ENCODE data around the gene MAP3K13.
"Not testable (repeated sequence)": the region's sequence is repeated elsewhere in the genome, so short reads cannot be mapped to it uniquely, and the experiment has no call there.

MAP3K13 gene

DNA sequence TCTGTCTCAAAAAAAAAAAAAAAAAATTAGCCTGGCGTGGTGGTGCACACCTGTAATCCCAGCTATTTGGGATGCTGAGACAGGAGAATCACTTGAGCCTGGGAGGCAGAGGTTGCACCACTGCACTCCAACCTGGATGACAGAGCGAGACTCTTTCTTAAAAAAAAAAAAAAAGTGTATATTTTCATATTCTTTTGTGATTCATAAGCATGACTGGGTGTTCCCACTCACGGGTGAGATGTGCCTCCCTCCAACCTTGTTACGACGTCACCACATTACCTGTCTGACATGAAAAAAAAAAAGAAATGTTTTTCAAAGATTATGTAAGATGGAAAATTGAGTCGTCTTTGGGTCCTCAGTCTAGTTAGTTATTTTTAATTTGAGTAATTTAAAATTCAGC lies 79.1 kb downstream of the MAP3K13 start:
- Mint-ChIP-seq H3K36me3 (no peaks in the 10 kb centered on the region), H3K4me1 (no peaks in the 10 kb centered on the region), H3K27ac (no peak overlapping the region), H3K9me3 (no peaks in the 10 kb centered on the region), H3K4me3 (no peak overlapping the region), H3K27me3 (no peaks in the 10 kb centered on the region)
- no peak for ATAC-seq

DNA sequence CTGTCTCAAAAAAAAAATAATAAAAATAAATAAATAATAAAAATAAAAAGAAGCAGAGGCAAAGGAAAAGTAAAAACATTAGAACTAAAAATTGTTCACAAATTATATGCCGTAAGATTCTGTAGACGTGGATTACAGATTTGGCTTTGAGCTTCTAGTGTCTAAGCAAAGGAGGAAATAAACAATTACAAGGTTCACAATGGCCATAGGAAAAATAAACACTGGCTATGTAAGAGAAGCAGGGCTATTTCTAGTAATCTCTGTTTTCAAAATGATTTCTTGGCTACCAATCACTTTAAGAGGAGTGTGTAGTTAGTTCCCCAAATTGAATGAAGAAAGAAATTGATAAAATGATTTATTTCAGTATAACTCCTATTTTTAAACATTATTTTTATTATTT lies 81.4 kb downstream of the MAP3K13 start:
- Mint-ChIP-seq H3K9me3 (no peaks in the 10 kb centered on the region), H3K36me3 (no peaks in the 10 kb centered on the region), H3K27ac (no peak overlapping the region), H3K4me3 (no peak overlapping the region), H3K4me1 (no peaks in the 10 kb centered on the region), H3K27me3 (no peaks in the 10 kb centered on the region)
- no peak for ATAC-seq

DNA sequence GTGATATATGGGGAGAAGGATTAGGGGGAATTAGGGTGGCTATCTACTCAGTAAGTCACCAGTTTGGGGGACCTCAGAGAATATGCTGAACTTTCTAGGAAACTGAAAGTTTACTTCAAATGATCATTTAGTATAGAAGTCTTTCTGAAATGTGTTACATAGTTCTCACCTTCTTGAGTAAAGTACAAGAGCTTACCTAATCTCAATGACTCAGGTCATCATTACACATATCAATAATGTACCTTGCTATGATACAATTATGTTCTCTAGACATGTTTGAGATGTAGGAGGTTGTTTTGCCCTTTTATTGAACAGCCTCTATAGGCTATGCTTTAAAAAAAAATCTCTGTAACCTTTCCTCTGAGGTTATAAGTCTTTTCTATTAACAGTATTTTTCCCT lies 85.2 kb downstream of the MAP3K13 start:
- ATAC-seq: no peak
- Mint-ChIP-seq H3K4me3 (no peak overlapping the region), H3K27ac (no peak overlapping the region), H3K4me1 (no peaks in the 10 kb centered on the region), H3K27me3 (no peaks in the 10 kb centered on the region), H3K36me3 (no peaks in the 10 kb centered on the region), H3K9me3 (no peaks in the 10 kb centered on the region)

DNA sequence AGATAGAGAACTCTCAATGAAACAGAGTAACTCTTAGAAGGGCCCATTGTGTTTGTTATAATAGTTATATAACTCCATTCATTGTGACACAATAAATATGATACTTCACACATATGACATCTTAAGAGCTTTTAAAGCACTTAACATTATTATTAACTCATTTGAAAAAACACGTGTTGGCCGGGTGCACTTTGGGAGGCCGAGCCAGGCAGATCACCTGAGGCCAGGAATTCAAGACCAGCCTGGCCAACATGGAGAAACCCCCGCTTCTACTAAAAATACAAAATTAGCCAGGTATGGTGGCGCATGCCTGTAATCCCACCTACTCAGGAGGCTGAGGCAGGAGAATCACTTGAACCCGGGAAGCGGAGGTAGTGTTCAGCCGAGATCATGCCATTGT lies 88.5 kb downstream of the MAP3K13 start:
- H3K36me3 Mint-ChIP-seq, H3K27me3 Mint-ChIP-seq, ATAC-seq, H3K9me3 Mint-ChIP-seq, H3K27ac Mint-ChIP-seq, H3K4me3 Mint-ChIP-seq, H3K4me1 Mint-ChIP-seq: not testable (repeated sequence)

DNA sequence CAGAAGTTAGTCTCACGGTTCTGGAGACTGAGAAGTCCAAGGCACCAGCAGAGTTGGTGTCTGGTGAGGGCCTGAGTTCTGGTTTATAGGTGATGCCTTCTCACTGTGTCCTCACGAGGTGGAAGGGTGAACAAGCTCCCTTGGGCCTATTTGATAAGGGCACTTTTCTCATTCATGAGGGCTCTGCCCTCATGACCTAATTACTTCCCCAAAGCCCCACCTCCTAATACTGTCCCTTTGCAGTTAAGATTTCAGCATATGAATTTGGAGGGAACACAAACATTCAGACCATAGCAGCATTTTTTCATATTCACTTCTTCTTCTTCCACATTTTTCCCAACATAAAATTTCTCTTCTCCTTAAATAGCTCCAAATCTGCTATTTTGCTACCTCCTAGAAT lies 94.4 kb downstream of the MAP3K13 start:
- Mint-ChIP-seq H3K27ac (no peak overlapping the region), H3K27me3 (no peaks in the 10 kb centered on the region), H3K4me1 (no peaks in the 10 kb centered on the region), H3K36me3 (peaks cover 5% of the 10 kb centered on the region), H3K9me3 (no peaks in the 10 kb centered on the region), H3K4me3 (no peak overlapping the region)
- no peak for ATAC-seq

DNA sequence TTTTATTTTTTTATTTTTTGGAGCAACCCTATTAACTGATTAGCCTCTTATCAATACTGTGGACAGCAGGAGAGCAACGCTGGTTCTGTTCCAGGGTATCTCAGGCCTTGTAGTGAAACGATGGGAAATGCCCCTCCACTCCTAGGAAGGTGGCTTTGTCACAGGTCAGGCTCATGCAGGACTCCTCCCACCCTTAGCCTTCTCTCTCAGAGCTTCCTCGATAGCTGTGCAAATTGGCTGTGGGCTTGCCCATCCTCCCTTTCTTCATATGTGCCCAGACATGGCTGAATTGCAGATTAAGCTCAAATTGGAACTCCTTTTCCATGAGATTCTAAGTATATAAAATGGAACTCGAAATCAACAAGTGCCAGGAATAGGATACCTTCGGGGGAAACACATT lies 97.4 kb downstream of the MAP3K13 start:
- Mint-ChIP-seq H3K9me3 (no peaks in the 10 kb centered on the region), H3K4me3 (no peak overlapping the region), H3K36me3 (peaks cover 5% of the 10 kb centered on the region), H3K4me1 (no peaks in the 10 kb centered on the region), H3K27me3 (no peaks in the 10 kb centered on the region), H3K27ac (no peak overlapping the region)
- ATAC-seq: no peak

DNA sequence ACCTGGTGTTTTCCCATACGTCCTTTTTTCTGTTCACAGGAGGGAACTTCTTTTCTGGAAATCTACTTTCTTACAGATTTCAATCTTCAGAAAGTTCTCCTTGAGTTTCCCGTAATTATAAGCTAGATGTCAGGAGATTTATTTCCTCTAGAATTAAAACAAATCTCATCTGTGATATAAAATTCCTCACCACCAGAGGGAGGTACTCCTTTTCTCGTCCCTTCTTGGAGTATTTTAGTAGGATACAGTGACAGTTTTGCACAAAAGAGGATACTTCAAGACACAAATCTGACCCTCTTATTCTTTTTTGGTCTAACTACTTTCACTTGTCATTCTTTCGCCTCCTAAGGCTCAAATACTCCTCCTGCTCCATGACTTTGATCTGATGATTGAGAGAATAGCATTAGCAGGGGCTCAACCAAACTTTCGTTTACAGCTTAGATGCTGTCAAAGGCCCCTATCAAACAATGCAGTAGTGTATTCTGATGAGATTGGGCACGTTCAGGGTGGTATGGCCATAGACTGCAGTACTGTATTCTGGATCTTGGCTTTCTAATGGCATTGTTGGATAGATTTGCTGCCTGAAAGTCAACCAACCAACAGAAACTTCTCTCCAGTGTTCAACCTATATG lies 97.9 kb downstream of the MAP3K13 start:
- Mint-ChIP-seq H3K27me3 (no peaks in the 10 kb centered on the region), H3K27ac (no peak overlapping the region), H3K36me3 (peaks cover 6% of the 10 kb centered on the region), H3K9me3 (no peaks in the 10 kb centered on the region), H3K4me3 (no peak overlapping the region), H3K4me1 (peaks cover 2% of the 10 kb centered on the region)
- no peak for ATAC-seq

DNA sequence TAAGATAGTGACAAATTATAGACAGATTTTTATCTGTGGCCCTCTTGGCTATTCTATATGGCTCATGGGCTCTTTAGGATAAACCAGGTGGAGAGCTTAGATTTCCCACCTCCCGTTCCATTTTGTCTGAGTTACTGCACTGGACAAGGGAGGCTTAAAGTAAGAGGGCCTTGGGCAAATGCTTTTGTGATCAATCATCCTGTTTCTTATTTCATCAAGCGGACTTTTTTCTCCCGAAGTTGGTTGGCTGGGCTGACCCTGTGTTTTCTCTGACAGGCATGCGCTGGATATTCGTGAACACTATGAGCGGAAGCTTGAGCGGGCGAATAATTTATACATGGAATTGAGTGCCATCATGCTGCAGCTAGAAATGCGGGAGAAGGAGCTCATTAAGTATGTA lies 102.5 kb downstream of the MAP3K13 start:
- no peaks in the 10 kb centered on the region for H3K27me3 Mint-ChIP-seq
- no peak overlapping the region for H3K4me3 Mint-ChIP-seq
- peaks cover 6% of the 10 kb centered on the region for H3K4me1 Mint-ChIP-seq
- peaks cover 5% of the 10 kb centered on the region for H3K36me3 Mint-ChIP-seq
- no peak overlapping the region for H3K27ac Mint-ChIP-seq
- no peaks in the 10 kb centered on the region for H3K9me3 Mint-ChIP-seq
- ATAC-seq: no peak

DNA sequence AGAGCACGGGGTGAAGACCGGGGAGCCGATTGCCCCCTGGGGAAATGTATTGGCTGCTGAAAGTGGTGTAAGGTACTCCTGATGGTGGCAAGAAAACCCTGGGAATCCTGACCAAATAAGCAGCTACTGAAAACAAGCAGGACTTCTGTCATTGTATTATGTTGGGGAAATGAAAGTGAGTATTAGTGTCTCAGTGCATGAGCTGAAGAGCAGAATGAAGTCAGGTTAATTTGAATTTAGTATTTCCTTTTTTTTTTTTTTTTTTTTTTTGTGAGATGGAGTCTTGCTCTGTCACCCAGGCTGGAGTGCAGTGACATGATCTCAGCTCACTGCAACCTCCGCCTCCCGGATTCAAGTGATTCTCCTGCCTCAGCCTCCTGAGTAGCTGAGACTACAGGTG lies 103.2 kb downstream of the MAP3K13 start:
- not testable (repeated sequence) for H3K36me3 Mint-ChIP-seq, H3K27me3 Mint-ChIP-seq, H3K4me1 Mint-ChIP-seq, ATAC-seq, H3K9me3 Mint-ChIP-seq, H3K27ac Mint-ChIP-seq, H3K4me3 Mint-ChIP-seq

DNA sequence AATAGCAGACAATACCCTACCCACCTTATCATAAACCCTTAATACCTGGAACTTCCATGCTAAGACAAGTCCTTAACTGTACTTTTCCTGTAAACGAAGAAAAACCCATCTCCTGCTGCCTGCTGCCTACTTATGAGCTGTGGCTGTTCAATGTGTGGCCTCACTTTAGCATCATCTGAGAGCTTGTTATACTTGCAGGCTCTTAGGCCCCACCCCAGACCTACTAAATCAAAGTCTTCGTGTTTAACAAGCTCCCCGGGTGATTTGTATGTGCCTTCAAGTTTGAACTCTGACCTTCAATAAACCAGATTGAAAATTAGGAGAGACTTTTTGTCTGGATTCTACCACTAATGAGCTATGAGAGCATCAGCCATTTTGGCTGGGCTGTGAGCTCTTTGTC lies 106.6 kb downstream of the MAP3K13 start:
- ATAC-seq: no peak
- Mint-ChIP-seq H3K4me3 (no peak overlapping the region), H3K27me3 (no peaks in the 10 kb centered on the region)

DNA sequence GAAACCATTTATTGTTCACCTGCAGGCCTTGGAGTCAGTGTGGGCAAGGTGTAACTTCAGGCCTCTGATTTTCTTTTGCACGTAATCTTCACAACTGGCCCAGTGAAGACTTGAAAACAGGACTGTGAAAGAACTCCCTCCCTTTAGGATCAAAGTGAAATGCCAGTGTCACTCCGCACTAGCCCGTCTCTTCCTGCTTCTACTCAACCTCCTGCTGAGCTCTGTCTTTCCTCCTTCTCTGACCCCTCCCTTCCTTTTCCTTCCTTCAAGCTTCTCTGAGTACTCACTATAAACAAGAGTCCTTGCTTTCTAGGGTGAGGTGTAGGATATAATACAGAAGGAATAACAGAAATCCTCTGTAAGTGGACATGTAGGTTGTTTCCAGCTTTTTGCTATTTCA lies 107.4 kb downstream of the MAP3K13 start:
- peaks cover 6% of the 10 kb centered on the region for H3K4me1 Mint-ChIP-seq
- H3K27me3 Mint-ChIP-seq: no peaks in the 10 kb centered on the region
- no peaks in the 10 kb centered on the region for H3K9me3 Mint-ChIP-seq
- no peak overlapping the region for H3K4me3 Mint-ChIP-seq
- peaks cover 27% of the 10 kb centered on the region for H3K36me3 Mint-ChIP-seq
- H3K27ac Mint-ChIP-seq: no peak overlapping the region
- no peak for ATAC-seq

More for the DNA sequence above, 106.6 kb downstream of the MAP3K13 start:
- Mint-ChIP-seq H3K36me3 (peaks cover 19% of the 10 kb centered on the region), H3K27ac (no peak overlapping the region), H3K9me3 (no peaks in the 10 kb centered on the region), H3K4me1 (peaks cover 6% of the 10 kb centered on the region)

DNA sequence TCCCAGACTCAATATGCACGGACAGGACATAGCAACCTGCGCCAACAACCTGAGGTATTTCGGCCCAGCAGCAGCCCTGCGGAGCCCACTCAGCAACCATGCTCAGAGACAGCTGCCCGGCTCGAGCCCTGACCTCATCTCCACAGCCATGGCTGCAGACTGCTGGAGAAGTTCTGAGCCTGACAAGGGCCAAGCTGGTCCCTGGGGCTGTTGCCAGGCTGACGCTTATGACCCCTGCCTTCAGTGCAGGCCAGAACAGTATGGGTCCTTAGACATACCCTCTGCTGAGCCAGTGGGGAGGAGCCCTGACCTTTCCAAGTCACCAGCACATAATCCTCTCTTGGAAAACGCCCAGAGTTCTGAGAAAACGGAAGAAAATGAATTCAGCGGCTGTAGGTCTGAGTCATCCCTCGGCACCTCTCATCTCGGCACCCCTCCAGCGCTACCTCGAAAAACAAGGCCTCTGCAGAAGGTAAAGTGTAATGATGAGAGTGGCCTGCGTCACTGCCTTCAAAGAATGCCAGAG lies 110.4 kb downstream of the MAP3K13 start:
- no peak for ATAC-seq
- Mint-ChIP-seq H3K27ac (no peak overlapping the region), H3K4me1 (no peaks in the 10 kb centered on the region), H3K4me3 (no peak overlapping the region), H3K36me3 (peaks cover 39% of the 10 kb centered on the region), H3K27me3 (no peaks in the 10 kb centered on the region), H3K9me3 (no peaks in the 10 kb centered on the region)

DNA sequence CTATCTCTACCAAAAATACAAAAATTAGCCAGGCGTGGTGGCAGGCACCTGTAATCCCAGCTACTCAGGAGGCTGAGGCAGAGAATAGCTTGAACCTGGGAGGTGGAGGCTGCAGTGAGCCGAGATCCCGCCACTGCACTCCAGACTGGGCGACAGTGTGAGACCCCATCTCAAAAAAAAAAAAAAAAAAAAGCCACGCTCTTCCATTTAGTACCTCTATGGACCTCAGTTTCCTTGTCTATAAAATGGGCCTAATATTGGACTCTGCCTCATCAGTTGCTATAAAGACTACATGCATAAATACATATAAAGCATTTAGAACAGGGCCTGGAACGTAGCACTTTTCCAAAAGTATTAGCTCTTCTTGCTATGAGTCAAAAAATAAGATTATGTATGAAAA lies 112.0 kb downstream of the MAP3K13 start:
- H3K4me1 Mint-ChIP-seq, H3K27ac Mint-ChIP-seq, H3K9me3 Mint-ChIP-seq, ATAC-seq, H3K4me3 Mint-ChIP-seq, H3K27me3 Mint-ChIP-seq: not testable (repeated sequence)
- peaks cover 42% of the 10 kb centered on the region for H3K36me3 Mint-ChIP-seq

DNA sequence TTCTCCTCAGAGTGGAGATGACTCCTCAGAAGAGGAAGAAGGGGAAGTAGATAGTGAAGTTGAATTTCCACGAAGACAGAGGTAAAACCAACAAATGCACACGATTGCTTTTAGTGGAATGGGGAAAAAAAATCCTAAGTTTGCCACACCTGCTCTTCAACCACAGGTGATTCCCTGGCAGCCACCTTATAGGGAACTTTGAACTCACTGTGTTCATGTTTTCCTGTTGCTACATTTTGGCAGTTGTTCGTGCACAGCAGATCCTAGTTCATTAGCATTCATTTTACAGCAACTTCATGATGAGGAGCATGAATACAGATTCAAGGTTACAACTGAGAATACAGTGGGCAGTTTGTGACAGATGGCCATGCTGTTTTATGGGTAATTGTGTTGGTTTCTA lies 114.4 kb downstream of the MAP3K13 start:
- Mint-ChIP-seq H3K4me3 (no peak overlapping the region), H3K27me3 (no peaks in the 10 kb centered on the region), H3K9me3 (no peaks in the 10 kb centered on the region), H3K27ac (no peak overlapping the region), H3K4me1 (no peaks in the 10 kb centered on the region), H3K36me3 (peaks cover 61% of the 10 kb centered on the region)
- no peak for ATAC-seq

DNA sequence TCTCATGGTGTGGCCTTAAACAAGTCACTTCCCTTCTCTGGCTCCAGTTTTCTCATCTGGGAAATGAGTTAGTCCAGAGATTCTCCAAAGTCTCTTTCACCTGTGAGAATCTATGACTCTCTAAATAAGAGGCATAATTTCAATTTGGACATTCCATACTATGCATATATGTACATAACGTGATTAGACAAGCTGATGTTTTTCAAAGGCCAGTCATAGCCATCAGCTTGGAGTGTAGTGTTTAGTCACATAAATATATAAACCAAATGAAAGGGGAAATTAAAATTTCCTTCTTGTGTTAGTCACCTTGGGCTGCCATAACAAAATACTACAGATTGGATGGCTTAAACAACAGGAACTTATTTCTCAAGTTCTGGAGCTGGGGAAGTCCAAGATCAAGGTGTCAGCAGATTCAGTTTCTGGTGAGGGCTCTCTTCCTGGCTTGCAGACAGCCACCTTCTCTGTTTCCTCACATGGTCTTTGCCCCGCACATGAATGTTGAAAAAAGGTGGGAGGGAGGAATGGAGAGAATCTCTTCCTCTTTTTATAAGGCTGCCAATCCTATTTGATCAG lies 116.5 kb downstream of the MAP3K13 start:
- ATAC-seq: no peak
- Mint-ChIP-seq H3K4me3 (no peak overlapping the region), H3K9me3 (no peaks in the 10 kb centered on the region), H3K27me3 (no peaks in the 10 kb centered on the region), H3K27ac (no peak overlapping the region), H3K4me1 (no peaks in the 10 kb centered on the region), H3K36me3 (peaks cover 58% of the 10 kb centered on the region)

DNA sequence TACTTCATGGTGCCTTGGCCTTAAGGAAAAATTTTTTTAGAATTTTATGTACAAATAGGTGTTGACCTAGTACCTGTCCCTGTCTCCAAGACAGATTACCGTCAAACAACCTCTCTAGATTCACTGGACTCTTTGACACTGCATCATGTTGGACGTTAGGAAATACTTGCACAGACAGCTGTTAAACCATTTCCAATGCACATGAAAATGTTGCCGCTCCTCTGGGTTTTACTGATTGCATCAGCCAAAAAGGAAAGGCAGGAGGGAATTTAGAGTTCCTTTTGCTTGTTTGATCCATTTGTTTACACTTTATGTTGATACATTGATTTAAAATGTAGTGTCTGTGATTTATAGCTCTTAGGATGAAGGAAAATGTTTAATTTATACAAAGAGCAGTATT lies 121.4 kb downstream of the MAP3K13 start:
- ATAC-seq: no peak
- H3K4me3 Mint-ChIP-seq: no peak overlapping the region
- no peak overlapping the region for H3K27ac Mint-ChIP-seq
- H3K36me3 Mint-ChIP-seq: peaks cover 62% of the 10 kb centered on the region
- H3K27me3 Mint-ChIP-seq: no peaks in the 10 kb centered on the region
- no peaks in the 10 kb centered on the region for H3K9me3 Mint-ChIP-seq
- no peaks in the 10 kb centered on the region for H3K4me1 Mint-ChIP-seq
